GM13976 (cell line): ENCODE data around the gene MGST2.

Source experiments
- DNase-seq: peaks from one replicate; pipeline ENCODE4 v3.0.0; 2012; ENCODE audit warnings: low spot score
- in situ Hi-C: fragments of 300-500 bp; cut with MboI; formaldehyde crosslinking; loops from one replicate; pipeline ENCODE4 v1.12.0; 2022; ENCODE audit warnings: low sequenced_read_pairs, mixed read lengths, inconsistent platforms; ENCODE audit not compliant: unreplicated experiment
- TF ChIP-seq, protein P1 (sequence below): IDR thresholded peaks from 2 replicates; pipeline ENCODE4 v1.5.1; 2012; ENCODE audit warnings: borderline replicate concordance, mild to moderate bottlenecking; ENCODE audit not compliant: insufficient read depth; ENCODE audit errors: extremely low read depth, missing control alignments, control extremely low read depth

MGST2 gene

DNA sequence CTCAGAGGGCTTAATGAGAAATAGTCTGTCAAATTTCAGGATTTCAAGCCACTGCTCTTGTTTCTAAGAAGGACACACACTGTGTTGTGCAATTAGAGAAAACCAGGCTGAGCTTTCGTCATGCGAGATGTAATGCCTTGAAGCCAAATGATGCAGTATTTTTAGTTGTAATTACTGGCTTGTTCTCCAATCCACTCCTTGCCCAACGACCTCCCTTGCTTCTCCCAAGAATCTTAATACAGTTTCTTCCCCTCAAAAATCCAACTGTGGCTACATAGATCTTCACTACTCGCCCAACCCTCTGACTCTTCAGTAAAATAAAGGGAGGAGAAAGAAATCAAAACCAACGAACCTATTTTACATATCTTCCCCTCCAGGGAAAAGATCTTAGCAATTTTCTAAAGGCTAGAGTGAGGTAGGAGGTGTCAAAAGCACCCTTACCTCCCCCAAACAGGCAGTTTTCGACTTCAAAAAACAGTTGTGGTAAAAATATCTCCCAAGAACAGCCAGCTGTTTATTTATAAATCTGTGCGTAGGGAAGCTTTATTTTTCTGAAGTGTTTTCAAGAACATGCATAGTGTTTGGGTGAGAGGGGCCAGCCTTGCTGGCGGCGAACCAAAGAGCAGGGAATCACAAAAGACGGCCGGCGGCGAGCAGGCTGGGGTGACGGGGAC is 68.7 kb downstream of the MGST2 start:
- TF ChIP-seq, protein P1, sequence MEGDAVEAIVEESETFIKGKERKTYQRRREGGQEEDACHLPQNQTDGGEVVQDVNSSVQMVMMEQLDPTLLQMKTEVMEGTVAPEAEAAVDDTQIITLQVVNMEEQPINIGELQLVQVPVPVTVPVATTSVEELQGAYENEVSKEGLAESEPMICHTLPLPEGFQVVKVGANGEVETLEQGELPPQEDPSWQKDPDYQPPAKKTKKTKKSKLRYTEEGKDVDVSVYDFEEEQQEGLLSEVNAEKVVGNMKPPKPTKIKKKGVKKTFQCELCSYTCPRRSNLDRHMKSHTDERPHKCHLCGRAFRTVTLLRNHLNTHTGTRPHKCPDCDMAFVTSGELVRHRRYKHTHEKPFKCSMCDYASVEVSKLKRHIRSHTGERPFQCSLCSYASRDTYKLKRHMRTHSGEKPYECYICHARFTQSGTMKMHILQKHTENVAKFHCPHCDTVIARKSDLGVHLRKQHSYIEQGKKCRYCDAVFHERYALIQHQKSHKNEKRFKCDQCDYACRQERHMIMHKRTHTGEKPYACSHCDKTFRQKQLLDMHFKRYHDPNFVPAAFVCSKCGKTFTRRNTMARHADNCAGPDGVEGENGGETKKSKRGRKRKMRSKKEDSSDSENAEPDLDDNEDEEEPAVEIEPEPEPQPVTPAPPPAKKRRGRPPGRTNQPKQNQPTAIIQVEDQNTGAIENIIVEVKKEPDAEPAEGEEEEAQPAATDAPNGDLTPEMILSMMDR = no peak
- no peak for DNase-seq
- in situ Hi-C loops = no loop called here

DNA sequence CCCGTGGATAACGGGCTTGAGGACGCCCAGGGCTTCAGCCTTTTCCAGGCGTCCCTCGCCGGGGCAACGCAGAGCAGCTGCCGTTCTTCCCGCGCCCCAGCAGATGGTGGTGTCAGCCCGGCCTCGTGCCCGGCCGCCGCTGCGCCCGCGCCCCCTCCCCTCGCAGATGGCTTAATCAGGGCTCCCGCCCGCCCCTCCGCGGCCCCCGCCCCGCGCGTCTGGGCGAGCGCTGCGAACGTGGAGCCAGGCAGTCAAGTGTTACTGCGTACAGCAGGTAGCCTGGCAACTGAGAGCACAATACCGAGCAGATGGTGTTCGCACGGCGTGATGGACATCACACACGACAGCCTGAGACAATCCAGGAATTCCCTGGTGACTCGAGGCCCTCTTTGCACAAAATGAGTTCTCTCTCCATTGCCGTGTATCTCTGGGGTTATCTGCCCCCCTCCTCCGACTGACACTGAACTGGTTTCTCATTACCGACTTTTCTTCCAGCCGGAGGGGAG is 69.3 kb downstream of the MGST2 start:
- TF ChIP-seq, protein P1 = peak; percentile 72
- in situ Hi-C loops = no loop called here
- peak; percentile 84 for DNase-seq

DNA sequence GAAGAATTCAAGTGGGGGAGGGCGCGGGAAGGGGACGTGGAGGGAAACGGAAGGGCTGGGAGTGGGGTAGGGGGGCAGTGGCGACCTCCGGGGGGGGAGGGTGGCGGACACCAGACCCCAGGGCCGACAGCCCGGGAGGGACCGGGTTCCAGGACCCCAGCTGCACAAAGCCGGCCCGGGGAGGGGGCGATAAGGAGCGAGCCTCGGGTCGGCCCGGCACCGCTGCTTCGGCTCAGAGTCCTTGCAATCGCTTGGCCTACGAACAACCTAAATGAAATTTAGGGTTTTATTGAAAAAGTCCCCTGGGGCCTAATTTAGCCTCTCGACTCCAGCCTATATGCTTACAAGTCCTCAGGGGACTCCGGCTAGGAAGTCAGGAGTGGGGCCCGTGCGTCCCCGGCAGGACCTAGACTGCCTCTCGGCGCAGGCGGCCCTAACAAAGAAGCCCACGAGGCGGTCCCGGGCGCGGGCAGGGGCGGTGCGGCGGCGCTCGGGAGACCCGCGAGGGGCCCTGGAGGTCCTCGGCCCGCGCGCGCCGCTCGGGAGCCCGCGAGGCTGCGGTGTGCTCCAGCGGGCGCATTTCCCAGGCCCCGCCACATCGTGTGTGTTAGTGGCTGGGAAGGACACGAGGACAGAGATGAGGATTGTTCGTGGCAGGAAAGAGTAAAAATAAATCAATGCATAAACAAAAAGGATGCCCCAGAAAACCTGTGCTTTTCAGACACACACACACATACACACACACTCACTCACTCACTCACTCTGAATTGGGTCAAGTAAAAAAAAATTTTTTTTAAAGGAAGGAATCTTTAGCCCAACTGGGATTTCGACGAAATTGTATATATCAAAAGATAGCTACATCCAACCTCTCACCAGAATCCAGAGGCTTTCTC is 70.0 kb downstream of the MGST2 start:
- in situ Hi-C loops = no loop called here
- TF ChIP-seq, protein P1 = no peak
- DNase-seq = peak; percentile 55

DNA sequence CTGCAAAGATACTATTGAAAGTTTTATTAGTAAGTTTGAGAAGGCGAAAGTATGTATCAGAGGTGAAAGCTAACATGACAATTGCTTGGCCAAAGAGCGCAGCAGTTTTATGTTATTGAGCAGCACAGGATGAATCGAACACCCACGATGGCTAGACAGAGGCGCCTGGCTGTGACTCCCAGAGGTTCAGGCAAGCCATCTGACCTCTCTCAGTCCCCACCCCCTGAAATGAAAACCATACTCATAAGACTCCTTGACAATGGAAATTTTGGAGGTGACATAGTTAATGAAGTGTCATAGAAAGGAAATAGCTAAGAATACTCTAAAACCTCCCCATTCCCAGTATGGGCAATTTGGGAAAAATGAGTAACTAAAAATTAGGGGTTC is 70.6 kb downstream of the MGST2 start:
- TF ChIP-seq, protein P1 = no peak
- no peak for DNase-seq
- in situ Hi-C loops = no loop called here

DNA sequence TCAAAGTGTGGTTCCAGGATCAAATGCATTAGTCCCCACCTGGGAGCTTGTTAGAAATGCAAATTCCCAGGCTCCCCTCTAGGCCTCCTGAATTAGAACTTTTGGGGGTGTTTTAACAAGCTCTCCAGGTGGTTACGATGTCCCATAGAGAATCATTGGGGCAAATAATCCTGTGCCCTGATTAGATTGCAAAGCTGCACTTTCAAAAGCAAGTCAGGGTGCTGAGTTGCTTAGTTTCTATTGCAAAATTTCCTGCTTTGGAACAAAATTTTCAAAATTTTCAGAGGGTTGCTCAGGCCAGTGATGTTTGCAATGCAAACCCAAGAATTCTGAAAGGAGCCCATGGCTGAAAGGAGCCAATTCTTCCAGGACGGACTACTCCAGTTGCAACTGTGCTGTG is 71.0 kb downstream of the MGST2 start:
- DNase-seq = no peak
- TF ChIP-seq, protein P1 = no peak

DNA sequence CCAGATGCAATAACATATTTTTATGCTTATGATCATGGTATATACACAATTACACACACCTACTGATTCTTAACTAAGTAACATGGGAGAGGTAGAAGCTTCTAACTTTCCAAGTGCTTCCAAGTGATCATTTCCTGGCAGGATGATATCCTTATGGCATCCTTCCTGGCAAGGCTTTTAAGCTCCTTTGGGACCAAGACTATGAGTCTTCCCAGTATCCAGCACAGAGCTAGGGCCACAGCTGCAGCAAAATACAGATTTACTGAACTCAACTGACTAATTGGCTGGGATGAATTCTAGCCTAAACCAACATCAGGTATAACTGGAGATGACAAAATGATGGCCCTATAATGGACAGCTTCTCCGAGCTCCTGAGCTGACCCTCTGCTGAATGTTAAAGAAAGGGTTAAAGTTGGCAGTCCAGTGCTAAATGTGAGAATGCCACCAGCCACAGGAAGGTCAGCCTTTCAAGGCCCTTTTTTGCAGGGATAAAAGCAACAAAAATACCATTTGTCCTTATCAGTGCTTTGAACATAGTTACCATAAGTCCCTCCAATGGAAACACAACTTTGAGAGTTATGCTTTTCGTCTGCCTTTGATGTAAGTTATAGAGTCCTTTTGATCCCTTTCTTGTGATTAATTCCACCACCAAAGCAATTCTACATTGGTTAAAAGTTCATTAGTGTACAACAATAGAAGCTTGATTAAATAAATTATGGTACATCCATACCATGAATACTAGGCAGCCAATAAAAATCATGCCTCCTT is 73.4 kb downstream of the MGST2 start:
- in situ Hi-C loops = no loop called here

More for the DNA sequence above, 71.0 kb downstream of the MGST2 start:
- in situ Hi-C loops = no loop called here

More for the DNA sequence above, 73.4 kb downstream of the MGST2 start:
- TF ChIP-seq, protein P1 = no peak
- DNase-seq = no peak
